Caco-2 (cell line): ENCODE measurements around the gene ARHGEF4. TPM values are rescaled to one million over a fixed set of nuclear protein-coding genes. Genes with fewer than 3 reads are reported as not detected.

ENCODE experiments used
- BruUV-seq: library from RNA; stranded (reverse); fragments of 400-500 nt; replicated peaks from 2 replicates; lab custom pipeline; 2021; lab: Mats Ljungman, UMichigan
- CTCF ChIA-PET: fragments of 300-600 bp; sonication (Branson Sonifier 250); formaldehyde crosslinking; loops from one replicate; lab custom pipeline; 2022; ENCODE audit warnings: antibody characterized with exemption; lab: Charles Lee
- POLR2A ChIA-PET: fragments of 300-600 bp; sonication (Branson Sonifier 250); formaldehyde crosslinking; loops from one replicate; lab custom pipeline; 2022; ENCODE audit warnings: antibody characterized with exemption; lab: Charles Lee
- DNase-seq, 2 experiments: peaks; one replicate each; pipeline versions ENCODE4 v3.0.0 to v3.0.0-alpha.2; 2020 to 2022
- H3K27me3 ChIP-seq: replicated peaks from 2 replicates; pipeline ENCODE4 v1.6.0; 2011; ENCODE audit warnings: low read length; ENCODE audit not compliant: control insufficient read depth, insufficient read depth
- H3K36me3 ChIP-seq: 2 replicates; pipeline ENCODE4 v1.5.1; 2011; ENCODE audit warnings: low read length; ENCODE audit not compliant: control insufficient read depth, insufficient read depth
- H3K4me1 ChIP-seq: fragments of 250-450 bp; sonication (Bioruptor Pico); 2 replicates; pipeline ENCODE4 v1.5.1; 2020; ENCODE audit warnings: mild to moderate bottlenecking
- H3K4me3 ChIP-seq: 2 replicates; pipeline ENCODE4 v1.5.1; 2011; ENCODE audit warnings: low read depth, mild to moderate bottlenecking, control low read depth, low read length
- H3K9me3 ChIP-seq: fragments of 250-450 bp; sonication (Bioruptor Pico); 2 replicates; pipeline ENCODE4 v1.5.1; 2020; ENCODE audit warnings: mild to moderate bottlenecking, moderate library complexity
- H3K27ac Mint-ChIP-seq: one replicate; pipeline ENCODE4 v1.8.0; 2022; ENCODE audit warnings: mixed read lengths; ENCODE audit not compliant: unreplicated experiment
- H3K27me3 Mint-ChIP-seq: one replicate; pipeline ENCODE4 v1.8.0; 2022; ENCODE audit warnings: mixed read lengths; ENCODE audit not compliant: insufficient read depth, unreplicated experiment
- H3K36me3 Mint-ChIP-seq: one replicate; pipeline ENCODE4 v1.8.0; 2022; ENCODE audit warnings: mild to moderate bottlenecking, mixed read lengths; ENCODE audit not compliant: insufficient read depth, unreplicated experiment
- H3K4me1 Mint-ChIP-seq: one replicate; pipeline ENCODE4 v1.8.0; 2022; ENCODE audit warnings: low read depth, mixed read lengths; ENCODE audit not compliant: unreplicated experiment
- H3K4me3 Mint-ChIP-seq: one replicate; pipeline ENCODE4 v1.8.0; 2022; ENCODE audit warnings: mild to moderate bottlenecking, moderate library complexity, mixed read lengths; ENCODE audit not compliant: unreplicated experiment
- H3K9me3 Mint-ChIP-seq: one replicate; pipeline ENCODE4 v1.8.0; 2022; ENCODE audit warnings: mixed read lengths; ENCODE audit not compliant: unreplicated experiment
- CTCF ChIP-seq, 2 experiments: fragments of 200-600 bp in 1 of 2; IDR thresholded peaks; 1 replicate in 1 of 2; 2 replicates in 1 of 2; pipeline versions ENCODE4 v1.5.1 to v1.8.0; 2011 to 2022; ENCODE audit warnings: antibody characterized with exemption in 1 of 2, control low read depth in 1 of 2, inconsistent platforms in 1 of 2, low read depth in 1 of 2, low read length in 1 of 2, mild to moderate bottlenecking in 1 of 2, moderate library complexity in 1 of 2; ENCODE audit not compliant: insufficient read depth in 1 of 2, severe bottlenecking in 1 of 2, unreplicated experiment in 1 of 2
- intact Hi-C: fragments of 100-400 bp; cut with micrococcal nuclease; formaldehyde crosslinking; loops from one replicate; pipeline ENCODE4 v1.10.0; 2022; ENCODE audit not compliant: unreplicated experiment
- total RNA-seq: library from RNA; stranded (reverse); gene quantifications from 2 replicates; pipeline ENCODE4 v1.2.3, GENCODE V29; 2022

The ARHGEF4 gene
- total RNA-seq, 1 experiment from 2014 or later = 1.8 TPM

DNA sequence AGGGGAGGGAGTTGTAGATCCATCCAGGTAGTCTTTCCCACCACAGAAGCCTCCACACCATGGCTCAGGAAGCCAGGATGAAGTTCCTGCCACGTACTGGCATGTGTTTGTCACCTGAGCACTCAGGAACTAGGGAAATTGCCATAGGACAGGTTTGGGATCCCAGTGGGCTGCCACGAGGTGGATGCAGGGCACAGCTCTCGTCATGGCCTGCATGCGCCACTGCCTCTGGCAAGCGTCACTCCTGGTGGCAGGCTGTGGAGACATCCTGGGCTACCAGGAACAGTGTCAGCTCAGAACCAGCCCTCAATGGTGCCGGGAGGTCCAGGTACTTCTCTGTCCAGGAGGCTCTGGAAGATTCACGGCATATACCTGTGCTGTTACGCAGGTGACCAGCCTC, 3.8 kb downstream of the ARHGEF4 start:
- DNase-seq = no peak
- TF ChIP-seq CTCF (IDR thresholded peaks at IDR 0.05; ENCODE audit: insufficient read depth in 1 of 2, low read depth in 1 of 2, low read length in 1 of 2, severe bottlenecking in 1 of 2, unreplicated experiment in 1 of 2) = no peak
- Histone ChIP-seq H3K36me3 (no peaks in the 10 kb centered on the region), H3K27me3 (peaks cover 1% of the 10 kb centered on the region; the same call in 1 of the 2 replicates), H3K9me3 (no peaks in the 10 kb centered on the region), H3K4me1 (peaks cover 11% of the 10 kb centered on the region; the same call in 1 of the 2 replicates), H3K4me3 (no peak overlapping the region)
- CTCF ChIA-PET = interaction anchor here (0.6 kb wide), 1 partner anchor 31 kb away, joined by 4 read pairs; no protein-coding TSS in a partner anchor
- Mint-ChIP-seq H3K9me3 (no peaks in the 10 kb centered on the region), H3K27me3 (peaks cover 3% of the 10 kb centered on the region), H3K4me3 (no peak overlapping the region), H3K36me3 (no peaks in the 10 kb centered on the region), H3K4me1 (no peaks in the 10 kb centered on the region), H3K27ac (no peak overlapping the region)
- BruUV-seq = no TSS peak
- POLR2A ChIA-PET = no interaction called here
- intact Hi-C loops = no loop called here

- POLR2A ChIA-PET = no interaction called here
- intact Hi-C loops = no loop called here
- H3K27me3 ChIP-seq = peaks cover 1% of the 10 kb centered on the region; the same call in 1 of the 2 replicates
- CTCF ChIA-PET = no interaction called here
- no TSS peak for BruUV-seq
- H3K9me3 ChIP-seq = no peaks in the 10 kb centered on the region
- no peak for TF ChIP-seq CTCF (IDR thresholded peaks at IDR 0.05; ENCODE audit: insufficient read depth in 1 of 2, low read depth in 1 of 2, low read length in 1 of 2, severe bottlenecking in 1 of 2, unreplicated experiment in 1 of 2)
- 0 out of 2 replicates have a peak, but pooled peaks cover 5% of the 10 kb centered on the region for H3K4me1 ChIP-seq
- no peak overlapping the region for H3K4me3 ChIP-seq
- no peaks in the 10 kb centered on the region for H3K9me3 Mint-ChIP-seq
- no peak for DNase-seq
- H3K27ac Mint-ChIP-seq = no peak overlapping the region
- no peaks in the 10 kb centered on the region for H3K36me3 Mint-ChIP-seq
- H3K4me3 Mint-ChIP-seq = no peak overlapping the region
- no peaks in the 10 kb centered on the region for H3K36me3 ChIP-seq
- H3K27me3 Mint-ChIP-seq = peaks cover 3% of the 10 kb centered on the region
- no peaks in the 10 kb centered on the region for H3K4me1 Mint-ChIP-seq
Measured at GRCh38 chr2:130841741-130842365, 5.1 kb downstream of the ARHGEF4 start.

- H3K4me3 Mint-ChIP-seq = no peak overlapping the region
- H3K36me3 Mint-ChIP-seq = no peaks in the 10 kb centered on the region
- DNase-seq = no peak
- Histone ChIP-seq H3K4me3 (no peak overlapping the region), H3K36me3 (no peaks in the 10 kb centered on the region), H3K27me3 (no peaks in the 10 kb centered on the region; the same call in 1 of the 2 replicates), H3K9me3 (no peaks in the 10 kb centered on the region), H3K4me1 (no peaks in the 10 kb centered on the region)
- BruUV-seq = no TSS peak
- no peak for TF ChIP-seq CTCF (IDR thresholded peaks at IDR 0.05; ENCODE audit: insufficient read depth in 1 of 2, low read depth in 1 of 2, low read length in 1 of 2, severe bottlenecking in 1 of 2, unreplicated experiment in 1 of 2)
- intact Hi-C loops = no loop called here
- H3K27ac Mint-ChIP-seq = no peak overlapping the region
- no peaks in the 10 kb centered on the region for H3K4me1 Mint-ChIP-seq
- ChIA-PET POLR2A (no interaction called here), CTCF (no interaction called here)
- H3K9me3 Mint-ChIP-seq = no peaks in the 10 kb centered on the region
- H3K27me3 Mint-ChIP-seq = peaks cover 3% of the 10 kb centered on the region
Measured at GRCh38 chr2:130842770-130843169, 6.1 kb downstream of the ARHGEF4 start.
